Measurements from ENCODE around the gene SLC25A31. TPM values are rescaled to one million over a fixed set of nuclear protein-coding genes. Genes with fewer than 3 reads are reported as not detected.

The SLC25A31 gene
- total RNA-seq, result not detected
- under 1 TPM in 1 of 8 donors, not detected in 7; 0.08 TPM for polyA plus RNA-seq (ENCODE audit: insufficient read depth in 1 of 8, insufficient read length in 8 of 8, low replicate concordance in 1 of 8)
- long read RNA-seq, donor 1, result 0 reads
- long read RNA-seq, donor 2, result 0 reads
- long read RNA-seq, donor 3, result 0 reads
- long read RNA-seq, donor 4, result 0 reads
- long read RNA-seq, donor 5, result 0 reads
- long read RNA-seq, donor 6, result 0 reads
- long read RNA-seq, donor 7, result 0 reads
- long read RNA-seq, donor 8, result 0 reads
- long read RNA-seq, donor 9, result 0 reads
- long read RNA-seq, donor 10, result 0 reads
- long read RNA-seq, donor 11, result 0 reads

DNA sequence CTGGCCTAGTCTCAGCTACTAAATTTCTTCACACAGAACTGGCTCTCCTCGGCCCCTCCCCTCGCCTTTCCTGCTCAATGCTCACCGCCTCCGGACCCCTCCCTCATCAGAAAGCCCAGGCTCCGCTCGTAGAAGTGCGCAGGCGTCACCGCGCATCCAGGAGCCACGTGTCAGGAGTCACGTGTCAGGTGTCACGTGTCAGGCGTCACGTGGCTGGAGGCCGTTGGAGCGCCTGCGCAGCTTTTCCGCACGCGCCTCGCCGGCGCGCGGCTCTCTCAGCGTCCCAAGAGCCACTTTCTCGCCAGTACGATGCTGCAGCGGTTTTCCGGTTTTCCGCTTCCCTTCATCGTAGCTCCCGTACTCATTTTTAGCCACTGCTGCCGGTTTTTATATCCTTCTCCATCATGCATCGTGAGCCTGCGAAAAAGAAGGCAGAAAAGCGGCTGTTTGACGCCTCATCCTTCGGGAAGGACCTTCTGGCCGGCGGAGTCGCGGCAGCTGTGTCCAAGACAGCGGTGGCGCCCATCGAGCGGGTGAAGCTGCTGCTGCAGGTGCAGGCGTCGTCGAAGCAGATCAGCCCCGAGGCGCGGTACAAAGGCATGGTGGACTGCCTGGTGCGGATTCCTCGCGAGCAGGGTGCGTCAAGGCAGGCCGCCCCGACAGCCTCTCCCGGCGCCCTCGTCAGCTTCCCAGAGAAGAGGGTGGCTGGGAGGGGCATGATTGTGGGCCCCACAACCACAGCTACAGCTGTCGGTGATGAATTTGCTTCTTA lies at the start of gene SLC25A31:
TSS of gene SLC25A31 (plus strand) at position 259 of the 772 bp plus-strand sequence. CDS start at position 405, 146 bp downstream.
- no peak within 1 kb of the TSS for H3K4me3 ChIP-seq (ENCODE audit: low read length)
- no peaks in the 10 kb centered on the region for H3K36me3 ChIP-seq (ENCODE audit: control insufficient read depth, insufficient read depth, low read length)
- H3K9me3 ChIP-seq (replicated peaks; ENCODE audit: control insufficient read depth, low read depth, low read length), result no peaks in the 10 kb centered on the region
- DNase-seq, result no peak
- H3K27ac ChIP-seq (ENCODE audit: low read length), result no peak within 1 kb of the TSS
- no peaks in the 10 kb centered on the region for H3K4me1 ChIP-seq (ENCODE audit: control insufficient read depth, insufficient read depth, low read length)
- no peaks in the 10 kb centered on the region for H3K27me3 ChIP-seq (ENCODE audit: control insufficient read depth, insufficient read depth, low read length)
- 94% methylated on average over 63 of the region's 64 CpGs for WGBS (ENCODE audit: insufficient coverage)

DNA sequence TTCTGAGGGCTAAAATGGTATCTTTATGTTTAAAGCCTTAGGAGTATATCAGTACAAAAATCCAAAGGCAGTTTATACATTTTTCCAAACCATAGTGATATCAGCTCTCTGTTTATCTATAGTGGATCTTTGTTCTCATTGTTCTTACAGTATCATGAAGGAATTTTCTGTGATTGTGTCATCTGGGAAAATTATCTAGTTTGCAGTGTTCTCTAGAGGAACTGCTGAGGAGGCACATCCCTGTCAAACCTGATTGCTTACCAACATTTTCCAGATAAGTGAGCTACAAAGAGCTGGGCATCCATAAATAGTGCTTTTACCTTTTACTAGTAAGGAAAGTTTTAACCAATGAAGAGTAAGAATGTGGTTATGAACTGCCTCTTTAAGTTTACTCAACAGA lies 44.9 kb upstream of the SLC25A31 start:
- H3K27me3 ChIP-seq (ENCODE audit: control insufficient read depth, insufficient read depth, low read length), result no peaks in the 10 kb centered on the region
- DNase-seq, result no peak
- H3K27ac ChIP-seq (ENCODE audit: low read length), result no peak overlapping the region
- H3K4me3 ChIP-seq (ENCODE audit: low read length), result no peak overlapping the region
- H3K36me3 ChIP-seq (ENCODE audit: control insufficient read depth, insufficient read depth, low read length), result no peaks in the 10 kb centered on the region
- H3K9me3 ChIP-seq (replicated peaks; ENCODE audit: control insufficient read depth, low read depth, low read length), result no peaks in the 10 kb centered on the region
- H3K4me1 ChIP-seq (ENCODE audit: control insufficient read depth, insufficient read depth, low read length), result no peaks in the 10 kb centered on the region

DNA sequence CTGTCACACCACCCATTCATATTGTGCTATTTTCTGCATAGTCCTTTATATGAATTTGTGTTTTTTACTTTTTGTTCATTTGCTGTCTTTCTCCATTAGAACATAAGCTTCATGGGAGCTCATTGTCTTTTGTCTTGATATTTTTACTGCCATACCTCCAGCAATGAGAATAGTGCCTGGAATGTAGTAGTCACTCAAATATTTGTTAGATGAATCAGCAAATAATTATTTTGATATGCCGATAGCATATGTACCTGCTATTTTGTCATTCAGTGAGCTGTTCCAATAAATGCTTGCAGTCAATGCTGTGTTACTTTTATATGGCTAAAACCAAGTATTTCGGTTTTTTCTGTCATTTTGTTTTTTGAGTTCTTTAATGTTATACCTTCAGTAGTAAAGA lies 43.5 kb upstream of the SLC25A31 start:
- Histone ChIP-seq H3K4me3 (ENCODE audit: low read length) (no peak overlapping the region), H3K9me3 (replicated peaks; ENCODE audit: control insufficient read depth, low read depth, low read length) (no peaks in the 10 kb centered on the region), H3K36me3 (ENCODE audit: control insufficient read depth, insufficient read depth, low read length) (no peaks in the 10 kb centered on the region), H3K27me3 (ENCODE audit: control insufficient read depth, insufficient read depth, low read length) (no peaks in the 10 kb centered on the region), H3K27ac (ENCODE audit: low read length) (no peak overlapping the region), H3K4me1 (ENCODE audit: control insufficient read depth, insufficient read depth, low read length) (no peaks in the 10 kb centered on the region)
- no peak for DNase-seq
- no CpG with 5 or more reads among the region's 2 CpGs for WGBS (ENCODE audit: insufficient coverage)

DNA sequence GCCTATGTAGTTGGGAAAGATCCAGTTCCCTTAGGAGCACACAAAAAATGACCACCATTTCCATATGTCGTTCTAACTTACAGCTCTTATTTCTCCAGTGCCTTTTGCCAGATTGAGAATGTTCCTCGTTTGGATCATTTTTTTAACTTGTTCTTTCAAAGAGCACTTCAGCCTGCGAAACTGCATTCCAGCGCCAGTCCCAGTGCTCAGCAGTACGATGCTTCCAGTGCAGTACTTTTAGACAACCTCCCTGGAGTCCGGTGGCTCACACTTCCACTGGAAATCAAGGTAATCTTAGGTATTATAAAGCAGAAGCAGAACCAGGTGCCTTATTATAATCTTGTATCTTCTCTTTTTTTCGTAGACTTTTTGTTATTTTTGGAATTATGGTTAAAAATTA lies 42.6 kb upstream of the SLC25A31 start:
- no peaks in the 10 kb centered on the region for H3K27me3 ChIP-seq (ENCODE audit: control insufficient read depth, insufficient read depth, low read length)
- no peak overlapping the region for H3K27ac ChIP-seq (ENCODE audit: low read length)
- H3K9me3 ChIP-seq (replicated peaks; ENCODE audit: control insufficient read depth, low read depth, low read length), result no peaks in the 10 kb centered on the region
- 68% methylated on average over 4 of the region's 7 CpGs for WGBS (ENCODE audit: insufficient coverage)
- no peaks in the 10 kb centered on the region for H3K36me3 ChIP-seq (ENCODE audit: control insufficient read depth, insufficient read depth, low read length)
- no peak for DNase-seq
- H3K4me1 ChIP-seq (ENCODE audit: control insufficient read depth, insufficient read depth, low read length), result no peaks in the 10 kb centered on the region
- no peak overlapping the region for H3K4me3 ChIP-seq (ENCODE audit: low read length)

DNA sequence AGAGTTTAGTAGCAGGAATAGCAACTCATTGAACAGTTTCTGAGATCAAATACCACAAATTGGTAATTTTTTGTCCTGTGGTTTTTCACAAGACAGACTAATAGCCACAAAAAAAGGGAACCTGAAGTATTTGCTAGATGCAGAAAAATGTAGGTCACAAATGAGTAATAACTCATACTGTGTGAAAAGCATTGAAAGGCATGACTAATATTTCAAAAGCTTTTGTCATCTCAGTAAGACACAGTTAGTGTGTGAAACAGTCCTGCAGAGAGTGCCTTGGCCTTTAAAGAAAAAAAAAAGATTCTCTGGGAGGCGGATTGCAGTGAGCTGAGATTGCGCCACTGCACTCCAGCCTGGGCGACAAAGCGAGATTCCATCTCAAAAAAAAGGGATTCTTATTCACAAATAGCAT lies 31.4 kb upstream of the SLC25A31 start:
- DNase-seq, result no peak
- Histone ChIP-seq H3K36me3 (ENCODE audit: control insufficient read depth, insufficient read depth, low read length) (no peaks in the 10 kb centered on the region), H3K9me3 (replicated peaks; ENCODE audit: control insufficient read depth, low read depth, low read length) (no peaks in the 10 kb centered on the region), H3K27ac (ENCODE audit: low read length) (no peak overlapping the region), H3K4me3 (ENCODE audit: low read length) (no peak overlapping the region), H3K27me3 (ENCODE audit: control insufficient read depth, insufficient read depth, low read length) (no peaks in the 10 kb centered on the region), H3K4me1 (ENCODE audit: control insufficient read depth, insufficient read depth, low read length) (no peaks in the 10 kb centered on the region)
- no CpG with 5 or more reads among the region's 4 CpGs for WGBS (ENCODE audit: insufficient coverage)

DNA sequence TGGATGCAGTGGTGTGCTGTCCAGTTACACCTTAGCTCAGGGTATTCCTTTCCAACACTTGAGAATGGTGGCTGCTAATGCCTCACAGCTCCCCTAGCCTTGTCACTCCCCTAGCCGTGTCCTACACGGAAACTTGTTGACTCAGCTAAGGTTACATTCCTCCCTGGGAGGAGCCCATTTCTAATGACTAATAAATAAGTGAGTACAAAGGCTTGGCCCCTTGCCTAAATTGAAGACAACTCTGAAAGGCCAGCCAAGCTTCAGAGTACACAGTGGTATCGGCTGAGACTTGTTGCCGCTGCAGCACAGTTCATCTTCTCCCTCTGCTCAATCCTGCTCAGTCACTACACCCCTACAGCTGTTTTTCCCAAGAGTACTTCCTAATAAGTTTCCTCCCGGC lies 21.2 kb upstream of the SLC25A31 start:
- Histone ChIP-seq H3K4me1 (ENCODE audit: control insufficient read depth, insufficient read depth, low read length) (no peaks in the 10 kb centered on the region), H3K9me3 (replicated peaks; ENCODE audit: control insufficient read depth, low read depth, low read length) (no peaks in the 10 kb centered on the region), H3K4me3 (ENCODE audit: low read length) (no peak overlapping the region), H3K36me3 (ENCODE audit: control insufficient read depth, insufficient read depth, low read length) (peaks cover 6% of the 10 kb centered on the region), H3K27me3 (ENCODE audit: control insufficient read depth, insufficient read depth, low read length) (no peaks in the 10 kb centered on the region), H3K27ac (ENCODE audit: low read length) (no peak overlapping the region)
- WGBS (ENCODE audit: insufficient coverage), result 40% methylated on average over 1 of the region's 5 CpGs
- peak; percentile 9 for DNase-seq

DNA sequence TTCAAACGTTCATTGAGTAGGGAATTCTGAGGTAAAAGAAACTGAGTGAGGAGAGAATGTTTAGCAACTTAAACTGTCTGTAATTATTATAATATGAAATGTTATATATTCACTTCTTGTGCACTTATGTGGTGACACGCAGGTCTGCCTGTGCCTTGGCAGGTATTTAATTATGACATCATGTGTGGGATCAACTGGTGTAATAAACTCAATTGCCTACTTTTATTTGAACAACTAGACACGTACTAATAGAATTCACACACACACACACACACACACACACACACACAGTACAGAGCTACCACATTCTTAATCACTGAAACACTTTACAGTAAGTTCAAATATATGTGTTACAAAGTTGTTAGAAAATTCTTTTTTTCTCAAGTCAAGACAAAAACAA lies 20.7 kb upstream of the SLC25A31 start:
- no peak for DNase-seq
- Histone ChIP-seq H3K36me3 (ENCODE audit: control insufficient read depth, insufficient read depth, low read length) (peaks cover 6% of the 10 kb centered on the region), H3K4me3 (ENCODE audit: low read length) (no peak overlapping the region), H3K27me3 (ENCODE audit: control insufficient read depth, insufficient read depth, low read length) (no peaks in the 10 kb centered on the region), H3K27ac (ENCODE audit: low read length) (no peak overlapping the region), H3K4me1 (ENCODE audit: control insufficient read depth, insufficient read depth, low read length) (no peaks in the 10 kb centered on the region), H3K9me3 (replicated peaks; ENCODE audit: control insufficient read depth, low read depth, low read length) (no peaks in the 10 kb centered on the region)
- no CpG with 5 or more reads among the region's 3 CpGs for WGBS (ENCODE audit: insufficient coverage)

DNA sequence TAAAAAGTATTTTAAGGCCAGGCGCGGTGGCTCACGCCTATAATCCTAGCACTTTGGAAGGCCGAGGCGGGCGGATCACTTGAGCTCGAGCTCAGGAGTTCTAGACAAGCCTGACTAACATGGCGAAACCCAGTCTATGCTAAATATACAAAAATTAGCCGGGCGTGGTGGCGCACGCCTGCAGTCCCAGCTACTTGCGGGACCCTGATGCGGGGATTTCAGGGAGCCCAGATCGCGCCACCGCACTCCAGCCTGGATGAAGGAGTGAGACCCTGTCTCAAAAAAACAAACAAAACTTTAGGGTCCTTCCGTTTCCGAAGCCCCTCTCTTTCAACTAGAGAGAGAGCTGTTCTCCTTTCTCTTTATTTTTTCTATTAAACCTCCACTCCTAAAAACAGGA lies 1.2 kb downstream of the SLC25A31 start:
- no peaks in the 10 kb centered on the region for H3K36me3 ChIP-seq (ENCODE audit: control insufficient read depth, insufficient read depth, low read length)
- no peaks in the 10 kb centered on the region for H3K4me1 ChIP-seq (ENCODE audit: control insufficient read depth, insufficient read depth, low read length)
- H3K4me3 ChIP-seq (ENCODE audit: low read length), result no peak overlapping the region
- no peak for DNase-seq
- 97% methylated on average over 14 of the region's 19 CpGs for WGBS (ENCODE audit: insufficient coverage)
- H3K9me3 ChIP-seq (replicated peaks; ENCODE audit: control insufficient read depth, low read depth, low read length), result no peaks in the 10 kb centered on the region
- H3K27me3 ChIP-seq (ENCODE audit: control insufficient read depth, insufficient read depth, low read length), result no peaks in the 10 kb centered on the region
- no peak overlapping the region for H3K27ac ChIP-seq (ENCODE audit: low read length)

DNA sequence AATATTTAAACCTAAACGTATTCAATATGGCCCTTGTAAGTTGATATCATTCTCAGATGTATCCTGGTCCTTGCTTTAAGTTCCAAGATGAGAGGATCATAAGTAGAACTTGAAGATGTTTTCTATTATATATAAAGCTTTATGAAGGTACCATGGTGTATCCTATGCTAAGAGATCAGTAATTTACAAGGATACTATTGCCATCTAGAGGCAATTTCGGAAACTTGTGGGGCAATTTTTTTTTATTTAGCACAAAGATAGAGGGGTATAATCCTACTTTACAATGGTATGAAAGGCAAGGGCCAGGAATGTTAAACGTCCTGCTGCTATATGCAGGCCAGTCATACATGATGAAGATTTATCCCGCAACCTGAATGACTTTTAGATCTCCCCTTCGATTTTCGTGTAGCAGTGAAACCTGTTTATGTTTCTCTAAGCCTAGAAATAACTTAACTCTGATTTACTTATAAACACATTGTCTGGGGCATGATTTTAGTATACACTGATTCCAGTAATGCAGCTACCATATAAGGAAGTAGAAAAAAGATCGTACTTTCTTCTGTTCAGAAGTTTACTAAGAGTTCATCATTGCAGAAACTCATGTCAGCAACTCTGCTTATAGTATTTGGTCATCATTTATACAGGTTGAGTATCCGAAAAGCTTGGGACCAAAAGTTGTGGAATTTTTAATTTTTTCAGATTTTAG lies 2.6 kb downstream of the SLC25A31 start:
- WGBS (ENCODE audit: insufficient coverage), result 40% methylated on average over 1 of the region's 8 CpGs
- no peak overlapping the region for H3K27ac ChIP-seq (ENCODE audit: low read length)
- H3K36me3 ChIP-seq (ENCODE audit: control insufficient read depth, insufficient read depth, low read length), result no peaks in the 10 kb centered on the region
- H3K4me3 ChIP-seq (ENCODE audit: low read length), result no peak overlapping the region
- no peaks in the 10 kb centered on the region for H3K9me3 ChIP-seq (replicated peaks; ENCODE audit: control insufficient read depth, low read depth, low read length)
- DNase-seq, result peak; percentile 54
- no peaks in the 10 kb centered on the region for H3K4me1 ChIP-seq (ENCODE audit: control insufficient read depth, insufficient read depth, low read length)
- no peaks in the 10 kb centered on the region for H3K27me3 ChIP-seq (ENCODE audit: control insufficient read depth, insufficient read depth, low read length)

DNA sequence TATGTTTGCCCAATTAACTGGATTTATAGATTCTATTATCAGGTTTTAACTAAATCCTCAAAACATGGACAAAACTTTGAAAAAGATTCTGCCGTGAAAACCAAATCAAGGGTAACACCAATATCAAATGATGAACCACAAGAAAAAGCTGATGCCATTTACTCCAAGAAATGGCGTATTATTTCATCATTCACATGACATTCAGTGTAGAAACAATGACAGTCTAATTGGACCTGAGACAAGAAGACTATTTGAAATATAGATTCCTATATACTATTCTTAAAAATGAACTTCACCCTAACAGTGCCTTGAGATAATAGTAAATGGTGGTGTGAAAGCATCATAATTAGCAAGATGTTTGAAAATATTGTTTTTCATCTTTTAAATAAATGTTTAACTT lies 4.8 kb downstream of the SLC25A31 start:
- DNase-seq, result no peak
- no CpG with 5 or more reads among the region's 2 CpGs for WGBS (ENCODE audit: insufficient coverage)
- no peak overlapping the region for H3K4me3 ChIP-seq (ENCODE audit: low read length)
- H3K36me3 ChIP-seq (ENCODE audit: control insufficient read depth, insufficient read depth, low read length), result no peaks in the 10 kb centered on the region
- no peaks in the 10 kb centered on the region for H3K9me3 ChIP-seq (replicated peaks; ENCODE audit: control insufficient read depth, low read depth, low read length)
- no peaks in the 10 kb centered on the region for H3K4me1 ChIP-seq (ENCODE audit: control insufficient read depth, insufficient read depth, low read length)
- no peak overlapping the region for H3K27ac ChIP-seq (ENCODE audit: low read length)
- H3K27me3 ChIP-seq (ENCODE audit: control insufficient read depth, insufficient read depth, low read length), result no peaks in the 10 kb centered on the region

Data from muscle of leg (tissue), 16 donors.